ENCODE data around the gene DDX42.

The DDX42 gene

DNA sequence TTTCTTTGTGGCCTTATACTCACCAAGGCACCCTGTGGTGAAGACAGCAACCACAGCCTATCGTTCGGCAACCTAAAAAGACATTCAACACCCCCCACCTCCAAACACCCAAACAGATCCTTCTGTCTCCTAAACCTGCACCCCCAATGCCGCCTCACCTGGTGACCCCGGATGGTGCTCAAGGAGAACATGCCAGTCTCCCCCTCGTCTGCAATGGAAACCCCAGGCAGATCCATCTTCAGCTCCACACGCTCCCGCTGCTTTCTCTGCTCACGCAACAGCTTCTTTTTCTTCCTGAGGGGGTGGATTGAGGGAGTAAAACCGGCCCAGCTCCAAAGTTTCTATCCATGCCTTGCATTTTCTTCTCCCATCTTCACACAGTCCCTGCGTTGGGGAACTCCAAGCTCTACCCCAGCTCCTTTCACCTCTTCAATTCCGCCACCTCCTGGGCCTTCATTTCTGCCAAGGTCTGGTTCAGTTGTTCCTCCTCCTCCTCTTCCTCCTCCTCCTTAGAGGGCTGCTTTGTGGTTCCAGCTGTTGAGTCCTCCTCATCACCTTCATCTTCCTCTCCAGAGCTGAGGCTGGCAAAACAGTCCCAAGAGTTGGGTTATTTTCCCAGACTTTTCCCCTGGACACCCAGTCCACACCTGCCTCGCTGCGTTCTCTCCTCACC is 49.8 kb downstream of the DDX42 start:
- no peak for DNase-seq

DNA sequence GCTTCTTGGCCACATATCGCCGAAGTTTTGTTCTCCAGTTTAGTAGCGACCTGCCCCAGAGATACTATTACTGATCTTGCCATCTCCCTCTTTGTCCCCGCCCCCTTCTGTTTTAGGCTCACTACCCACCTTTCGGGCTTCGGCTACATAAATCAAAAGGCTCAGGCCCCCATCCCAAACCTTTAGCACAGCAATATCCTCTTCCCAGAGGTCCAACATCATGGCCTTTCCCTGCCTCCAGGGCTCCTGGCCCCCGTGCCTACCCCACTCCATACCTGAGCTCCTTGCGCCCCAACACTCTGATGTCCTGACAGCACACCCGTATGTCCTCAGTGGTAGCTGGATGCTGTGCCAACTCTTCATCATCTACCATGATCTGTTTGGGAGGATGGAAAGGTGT is 50.4 kb downstream of the DDX42 start:
- no peak for DNase-seq

DNA sequence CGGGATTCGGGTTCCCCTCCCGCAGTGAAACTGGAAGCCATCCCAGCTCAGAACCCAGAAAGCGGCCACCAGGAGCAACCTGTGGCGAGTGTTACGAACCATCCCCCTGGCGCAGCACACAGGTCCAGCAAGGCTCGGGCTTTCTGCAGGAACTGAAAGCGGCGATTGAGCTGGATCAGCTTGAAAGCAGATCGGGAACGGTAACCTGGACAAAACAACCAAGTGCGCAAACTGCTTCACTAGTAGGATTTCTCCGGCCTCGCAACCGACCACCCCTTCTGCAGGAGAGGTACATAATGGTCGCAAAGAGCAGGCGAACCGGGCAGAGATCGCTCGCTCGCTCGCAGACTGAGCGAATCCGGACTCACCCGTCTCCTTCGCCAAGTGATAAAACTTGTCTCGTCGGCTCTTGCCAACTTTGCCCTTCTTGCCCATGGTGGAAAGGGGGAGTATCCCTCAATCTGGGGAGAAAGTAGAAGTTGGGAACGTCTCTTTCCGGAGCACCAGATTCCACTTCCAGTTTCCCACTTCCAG is 52.6 kb downstream of the DDX42 start:
- DNase-seq: no peak

DNA sequence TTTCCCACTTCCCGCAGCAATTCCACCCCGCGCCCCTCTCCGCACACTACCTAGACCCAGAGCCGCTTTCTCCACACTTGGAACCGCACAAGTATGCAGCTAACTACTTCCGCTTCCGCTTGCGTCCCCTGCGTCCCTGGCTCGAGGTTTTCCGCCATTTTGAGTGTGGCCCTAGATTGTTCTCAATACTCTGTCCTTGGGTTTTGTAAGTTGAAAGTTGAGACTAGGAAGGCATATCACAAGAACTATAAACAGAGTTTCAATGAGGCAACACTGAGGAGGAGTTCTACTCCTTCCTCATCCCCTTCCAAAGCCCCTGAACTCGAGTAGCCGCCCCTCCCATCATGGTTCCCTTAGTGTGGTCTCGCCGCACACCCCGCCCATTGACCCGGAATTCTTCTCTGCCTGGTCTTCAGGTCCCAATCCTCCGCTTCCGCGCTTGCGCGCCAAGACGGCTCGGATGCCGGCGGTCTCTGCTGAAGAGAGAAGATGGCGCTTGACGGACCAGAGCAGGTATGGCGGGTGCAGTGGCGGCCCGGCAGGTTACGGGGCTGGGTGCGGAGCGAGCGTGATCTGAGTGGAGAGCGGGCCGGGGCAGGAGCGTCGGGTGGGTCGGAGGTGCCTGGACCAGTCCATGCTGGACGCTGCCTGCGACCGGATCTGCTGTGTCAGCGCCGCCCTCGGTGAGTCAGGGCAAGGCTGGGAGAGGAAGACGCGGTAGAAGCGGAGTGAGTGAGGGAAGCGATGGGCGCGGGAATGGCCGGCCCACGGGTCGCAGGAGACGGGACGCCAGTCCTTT is 53.2 kb downstream of the DDX42 start, which contains the start of the genes FTSJ3 and PSMC5:
Gene FTSJ3 (minus strand): TSS at position 662 of the 799 bp plus-strand sequence. CDS start 761 bp downstream, outside the sequence.
Gene PSMC5 (plus strand): TSS at position 430 of the 799 bp plus-strand sequence. CDS start 60 bp downstream, at position 490.
- peak; percentile 96 for DNase-seq

DNA sequence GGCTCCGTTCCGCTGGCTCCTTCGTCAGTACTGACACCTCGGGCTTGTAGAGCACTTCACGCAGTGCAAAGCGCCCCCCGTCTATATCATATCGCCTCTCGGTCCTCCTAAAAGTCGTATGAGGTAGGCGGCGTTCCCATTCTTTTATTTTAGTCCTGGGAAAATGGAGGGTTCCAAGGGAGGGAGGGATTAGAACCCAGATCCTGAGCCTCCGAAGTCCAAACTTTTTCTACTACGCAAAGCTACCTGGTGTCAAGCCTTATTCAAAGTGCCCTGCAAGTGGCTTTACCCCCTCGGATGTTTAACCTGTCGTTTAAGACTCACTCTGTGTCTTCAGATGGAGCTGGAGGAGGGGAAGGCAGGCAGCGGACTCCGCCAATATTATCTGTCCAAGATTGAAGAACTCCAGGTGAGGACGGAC is 53.8 kb downstream of the DDX42 start:
- DNase-seq: no peak

DNA sequence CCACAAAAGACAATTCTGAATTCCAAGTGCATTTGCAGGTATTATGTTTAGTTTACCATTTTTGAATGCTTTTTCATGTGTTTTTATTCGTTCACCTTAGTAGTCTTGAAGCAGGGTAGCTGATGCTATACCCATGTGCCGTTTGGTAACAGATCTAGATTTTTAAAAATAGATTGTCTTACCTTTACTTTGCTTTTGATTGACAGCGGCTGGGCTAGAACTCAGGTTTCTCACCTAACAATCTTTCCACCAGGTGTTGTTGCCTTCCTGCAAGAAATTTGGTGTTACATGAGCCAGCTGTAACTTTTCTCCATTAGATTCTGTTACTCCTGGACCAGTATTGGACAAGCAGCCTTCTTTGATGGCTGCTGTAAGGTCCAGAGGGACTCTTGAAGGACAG is 55.0 kb downstream of the DDX42 start:
- no peak for DNase-seq

DNA sequence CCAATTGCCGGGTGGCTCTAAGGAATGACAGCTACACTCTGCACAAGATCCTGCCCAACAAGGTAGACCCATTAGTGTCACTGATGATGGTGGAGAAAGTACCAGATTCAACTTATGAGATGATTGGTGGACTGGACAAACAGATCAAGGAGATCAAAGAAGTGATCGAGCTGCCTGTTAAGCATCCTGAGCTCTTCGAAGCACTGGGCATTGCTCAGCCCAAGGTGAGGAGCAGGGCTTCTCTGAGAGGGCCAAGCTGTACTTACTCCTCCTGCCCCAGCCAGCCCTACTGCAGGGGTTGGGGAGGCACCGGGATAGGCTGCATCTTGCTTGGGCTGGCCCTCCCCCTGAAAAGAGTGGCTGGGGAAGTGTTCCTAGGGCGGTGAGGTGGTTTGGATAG is 56.3 kb downstream of the DDX42 start:
- no peak for DNase-seq

DNA sequence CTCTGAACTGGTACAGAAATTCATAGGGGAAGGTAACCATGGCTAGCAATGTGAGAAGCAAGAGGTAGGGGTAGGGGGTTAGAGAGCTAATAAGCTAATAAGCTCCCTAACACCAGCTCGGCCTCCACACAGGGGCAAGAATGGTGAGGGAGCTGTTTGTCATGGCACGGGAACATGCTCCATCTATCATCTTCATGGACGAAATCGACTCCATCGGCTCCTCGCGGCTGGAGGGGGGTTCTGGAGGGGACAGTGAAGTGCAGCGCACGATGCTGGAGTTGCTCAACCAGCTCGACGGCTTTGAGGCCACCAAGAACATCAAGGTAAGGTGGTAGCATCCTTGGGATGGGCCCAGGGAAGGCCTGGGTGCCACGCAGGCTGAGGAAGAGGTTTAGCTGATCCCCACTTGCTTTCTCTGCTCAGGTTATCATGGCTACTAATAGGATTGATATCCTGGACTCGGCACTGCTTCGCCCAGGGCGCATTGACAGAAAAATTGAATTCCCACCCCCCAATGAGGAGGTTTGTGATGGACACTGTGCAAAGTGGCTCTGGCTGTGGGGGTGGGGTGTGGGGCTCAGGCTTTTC is 57.0 kb downstream of the DDX42 start:
- no peak for DNase-seq

DNA sequence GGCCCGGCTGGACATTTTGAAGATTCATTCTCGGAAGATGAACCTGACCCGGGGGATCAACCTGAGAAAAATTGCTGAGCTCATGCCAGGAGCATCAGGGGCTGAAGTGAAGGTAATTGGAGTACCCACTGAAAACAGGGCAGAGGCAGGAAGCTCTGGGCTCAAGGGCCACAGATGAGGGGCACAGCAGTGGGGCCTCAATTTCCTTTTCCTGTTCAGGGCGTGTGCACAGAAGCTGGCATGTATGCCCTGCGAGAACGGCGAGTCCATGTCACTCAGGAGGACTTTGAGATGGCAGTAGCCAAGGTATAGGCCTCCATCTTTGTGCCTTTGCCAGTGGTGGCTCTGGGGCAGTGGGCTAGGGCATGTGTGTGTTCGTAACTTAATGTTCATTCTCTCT is 57.5 kb downstream of the DDX42 start:
- no peak for DNase-seq

DNA sequence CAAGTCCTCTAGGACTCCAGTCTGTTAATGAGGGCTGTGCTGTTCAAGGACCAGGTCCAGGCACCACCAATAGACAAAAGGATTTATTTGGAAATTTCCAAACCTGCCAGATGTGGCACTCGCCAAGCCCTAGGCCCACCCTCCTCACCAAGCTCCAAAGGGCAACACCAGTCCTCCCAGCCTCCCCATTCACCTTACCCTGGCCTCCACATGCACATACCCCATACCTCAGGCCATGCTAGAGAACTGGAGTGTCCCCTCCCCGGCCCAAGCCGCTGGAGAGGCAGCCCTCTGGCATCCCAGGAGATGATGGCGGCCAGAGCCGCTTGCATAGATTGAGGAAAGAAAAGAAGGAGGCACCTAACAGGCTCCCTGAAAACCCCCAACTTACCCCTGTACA is 58.0 kb downstream of the DDX42 start:
- DNase-seq: no peak

DNA sequence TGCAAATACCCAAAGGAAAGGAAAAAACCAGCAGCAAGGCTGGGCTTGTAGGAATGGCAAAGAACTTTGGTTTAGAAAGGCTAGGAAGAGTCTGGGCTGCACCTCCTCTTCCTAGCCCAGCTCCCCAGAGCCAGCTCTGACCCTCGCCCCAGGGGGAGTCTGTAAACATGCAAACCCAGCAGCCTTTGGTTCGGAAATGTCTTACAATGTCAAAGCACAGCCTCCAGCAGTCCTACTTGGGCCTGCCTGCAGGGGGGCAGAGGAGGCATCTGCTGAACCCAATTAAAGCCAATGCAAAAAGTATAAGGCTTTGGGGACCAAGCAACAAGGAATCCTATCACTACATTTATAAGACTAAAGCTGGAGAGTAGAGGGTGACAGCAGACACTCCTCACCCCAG is 58.5 kb downstream of the DDX42 start:
- DNase-seq: no peak

DNA sequence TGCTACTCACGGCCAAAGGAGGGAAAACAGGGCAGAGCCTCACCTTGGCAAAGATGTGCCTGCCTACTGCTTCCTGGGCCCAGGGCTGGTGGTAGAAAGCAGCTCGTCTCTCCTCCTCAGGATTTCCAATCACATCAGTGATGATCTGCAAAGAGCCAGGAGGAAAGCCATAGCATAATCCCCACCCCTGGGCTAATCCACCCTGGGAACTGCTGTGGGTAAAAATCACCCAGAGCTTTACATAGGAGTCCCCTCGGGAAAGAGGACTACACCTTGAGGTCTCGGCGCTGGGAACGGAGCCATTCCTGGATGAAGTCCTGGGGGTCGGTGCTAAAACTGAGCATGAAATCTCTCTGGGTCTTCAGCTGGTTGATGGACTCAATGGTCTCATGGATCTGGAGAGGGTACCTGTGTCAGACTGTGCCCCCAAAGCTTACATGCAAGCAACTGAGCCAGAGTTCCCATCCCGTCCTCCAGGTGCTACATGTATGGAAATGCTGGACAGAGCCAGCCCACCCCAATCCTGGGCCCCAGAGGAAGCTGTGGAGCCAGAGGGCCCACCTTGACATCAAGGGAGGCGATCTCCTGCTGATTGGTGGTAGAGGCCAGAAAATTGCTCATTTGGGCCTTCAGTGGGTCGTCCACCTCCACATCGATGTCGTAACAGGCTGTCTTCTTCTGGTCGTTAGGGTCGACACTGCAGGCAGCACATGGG is 59.2 kb downstream of the DDX42 start:
- no peak for DNase-seq

DNA sequence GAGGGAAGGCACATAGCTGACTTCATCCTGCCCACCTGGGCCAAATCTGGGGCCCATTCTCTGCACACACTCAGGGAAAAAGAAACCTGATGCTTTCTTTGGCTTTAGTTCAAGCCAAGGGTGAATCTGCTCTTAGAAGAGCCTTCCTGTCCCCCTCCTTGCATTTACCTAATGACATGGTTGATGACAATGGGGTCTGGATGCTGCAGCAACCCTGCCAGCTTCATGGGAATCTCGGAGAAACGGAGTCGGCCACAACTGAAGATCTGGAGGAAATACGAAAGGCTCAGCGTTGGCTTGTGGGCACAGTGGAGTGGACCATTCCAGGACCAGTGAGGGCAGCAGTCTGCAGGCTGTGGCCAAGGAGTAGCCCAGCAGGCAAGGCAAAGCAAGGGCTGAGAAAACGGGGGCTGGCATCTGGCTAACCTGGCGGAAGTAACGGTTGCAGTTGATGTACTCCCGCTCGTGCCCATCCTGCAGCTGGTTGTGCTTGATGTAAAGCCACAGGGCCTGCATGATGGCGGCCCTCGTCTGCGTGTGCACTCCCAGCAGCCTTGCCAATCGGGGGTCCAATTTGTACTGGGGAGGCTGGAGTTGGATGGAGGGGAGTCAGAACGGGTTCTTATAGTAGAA is 59.9 kb downstream of the DDX42 start:
- DNase-seq: no peak

DNA sequence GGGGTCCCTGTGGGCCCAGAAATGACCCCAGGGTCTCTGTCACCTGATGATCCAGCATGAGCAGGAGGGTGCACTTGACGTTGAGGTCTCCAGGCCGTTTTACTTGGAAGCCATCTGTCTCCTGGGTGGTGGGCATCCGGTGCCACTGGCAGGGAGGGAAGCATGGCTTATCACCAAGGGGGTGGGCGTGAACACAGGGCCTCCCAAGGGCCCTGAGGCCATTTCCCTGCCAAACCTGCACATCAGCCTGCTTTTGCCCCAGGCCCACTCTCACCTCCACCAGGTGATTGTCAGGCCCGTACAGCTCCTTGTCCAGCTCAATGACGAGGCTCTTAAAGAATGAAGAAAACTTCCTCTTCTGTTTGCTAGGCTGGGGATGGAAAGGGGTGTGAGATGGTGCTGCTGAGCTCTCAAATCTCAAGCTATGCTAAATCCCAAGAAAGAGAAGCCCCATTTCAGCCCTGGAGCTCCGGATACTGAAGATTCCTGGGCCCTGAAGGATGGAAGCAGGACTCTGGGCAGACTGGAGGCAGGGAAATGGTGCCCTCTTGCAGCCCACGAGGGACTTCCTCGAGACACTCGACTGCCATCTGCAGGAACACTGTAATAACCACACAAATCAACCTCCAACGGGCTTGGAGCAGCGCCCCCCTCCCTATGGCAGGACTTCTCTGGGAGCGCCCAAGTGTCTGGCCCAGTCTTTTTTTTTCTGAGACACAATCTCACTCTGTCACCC is 60.6 kb downstream of the DDX42 start:
- DNase-seq: peak; percentile 73

DNA sequence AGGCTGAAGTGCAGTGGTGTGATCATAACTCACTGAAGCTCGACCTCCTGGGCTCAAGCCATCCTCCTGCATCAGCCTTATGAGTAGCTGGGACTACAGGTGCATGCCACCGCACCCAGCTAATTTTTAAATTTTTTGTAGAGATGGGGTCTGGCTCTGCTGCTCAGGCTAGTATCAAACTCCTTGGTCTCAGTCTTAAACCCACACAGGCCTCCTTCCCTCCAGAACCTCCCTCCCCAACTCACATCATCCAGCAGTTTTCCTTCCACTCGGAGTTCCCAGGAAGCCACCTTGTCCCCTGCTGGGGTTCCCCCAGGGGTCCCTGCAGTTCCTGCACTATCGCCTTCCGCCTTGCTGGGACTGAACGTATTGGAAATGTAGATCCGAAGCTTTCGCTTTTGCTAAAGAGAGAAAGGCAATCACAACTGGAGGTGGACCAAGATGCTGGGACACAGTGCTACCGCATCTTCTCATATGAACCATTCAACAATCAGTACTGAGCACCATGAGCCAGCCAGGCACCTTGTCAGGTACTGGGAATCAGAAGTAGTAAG is 61.3 kb downstream of the DDX42 start:
- DNase-seq: no peak

DNA sequence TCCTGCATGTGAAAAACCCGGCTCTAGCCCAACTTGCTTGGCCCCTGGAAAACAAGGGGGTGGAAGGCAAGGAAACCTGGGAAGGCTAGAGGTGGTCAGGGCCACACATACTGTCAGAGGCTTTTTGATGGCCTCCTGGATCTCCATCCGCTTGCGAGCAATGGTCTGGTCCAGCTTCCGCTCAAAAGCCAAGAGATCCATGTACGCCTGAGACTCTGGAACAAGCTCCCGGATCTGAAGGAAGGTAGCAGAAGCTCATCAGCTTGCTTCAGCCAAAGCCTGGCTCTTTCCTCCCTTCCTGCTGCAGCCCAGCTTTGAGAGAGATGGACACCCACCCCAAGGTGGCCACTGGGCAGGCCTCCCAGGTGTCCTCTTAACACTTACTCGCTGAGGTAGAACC is 62.8 kb downstream of the DDX42 start:
- DNase-seq: no peak

DNA sequence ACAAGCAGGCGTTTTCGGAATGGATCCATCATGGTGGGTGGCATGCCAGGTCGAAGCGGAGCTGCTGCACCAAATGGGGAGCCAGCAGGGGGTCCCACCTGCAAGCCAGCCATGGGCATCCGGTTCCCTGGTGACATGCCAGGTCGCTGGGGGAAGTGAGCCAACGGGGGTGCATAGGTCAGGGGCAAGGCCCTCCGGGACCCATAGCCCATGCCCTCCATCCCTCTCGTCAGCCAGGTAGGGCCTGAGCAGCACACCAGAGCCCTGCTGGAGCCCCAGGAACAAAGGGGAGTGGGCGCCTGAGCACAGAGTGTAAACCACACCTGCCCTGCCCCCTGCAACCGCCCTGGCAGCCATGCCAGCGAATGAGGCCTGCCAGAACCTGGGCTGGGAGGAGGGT is 63.5 kb downstream of the DDX42 start:
- DNase-seq: no peak

DNA sequence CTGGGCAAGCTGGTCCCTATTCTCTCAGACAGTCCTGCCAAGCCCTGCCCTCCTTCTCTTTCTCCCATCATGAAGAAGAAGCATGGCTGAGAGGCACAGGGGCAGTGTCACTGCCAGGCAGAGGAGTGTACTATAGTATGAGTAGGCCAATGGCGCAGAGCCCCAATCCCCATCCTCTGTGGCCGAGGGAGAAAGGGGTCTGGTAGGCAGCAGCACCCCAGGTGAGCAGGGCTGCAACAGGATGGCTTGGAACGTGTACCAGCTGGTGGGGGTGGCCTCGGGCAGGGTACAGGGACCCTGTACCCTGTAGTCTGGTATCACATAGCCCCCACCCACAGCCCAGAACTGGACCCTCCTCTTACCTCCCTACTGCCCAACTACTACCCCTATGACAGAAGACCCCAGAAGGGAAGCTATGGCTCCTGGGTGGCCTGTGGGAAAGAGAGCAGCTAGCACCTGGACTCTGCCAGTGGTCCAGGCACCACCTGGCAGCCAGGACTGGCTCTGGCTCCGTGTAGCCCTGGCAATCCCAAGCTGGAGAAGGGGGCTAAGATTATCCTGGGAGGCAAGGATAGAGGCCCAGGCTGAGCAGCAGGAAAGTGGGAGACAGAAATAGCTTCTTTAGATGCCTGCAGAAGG is 64.1 kb downstream of the DDX42 start:
- DNase-seq: no peak

DNA sequence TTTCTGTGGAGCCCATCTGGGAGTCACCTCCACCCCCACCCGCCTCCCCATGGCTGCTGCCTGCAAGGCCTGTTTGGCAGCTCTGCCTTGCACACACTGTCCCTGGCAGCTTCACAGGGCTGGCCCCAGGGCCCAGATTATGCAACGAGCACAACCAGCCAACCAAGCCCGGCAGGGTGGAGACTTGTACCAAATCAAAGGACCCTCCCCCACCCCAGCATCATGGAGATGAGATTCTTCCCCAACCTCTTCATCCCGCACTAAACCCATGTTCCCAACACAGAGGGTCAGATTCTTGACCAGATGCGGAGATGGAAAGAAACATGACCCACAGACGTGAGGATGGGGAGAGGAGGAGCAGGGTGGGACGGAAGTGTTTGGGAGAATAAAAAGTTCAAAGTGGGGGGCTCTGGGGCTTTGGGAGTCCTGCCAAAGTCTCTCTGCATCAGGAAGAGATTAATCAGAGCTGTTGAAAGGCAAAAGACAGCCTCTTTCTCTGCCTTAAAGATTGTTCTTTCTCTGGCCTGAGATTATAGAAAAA is 64.7 kb downstream of the DDX42 start:
- DNase-seq: no peak

DNA sequence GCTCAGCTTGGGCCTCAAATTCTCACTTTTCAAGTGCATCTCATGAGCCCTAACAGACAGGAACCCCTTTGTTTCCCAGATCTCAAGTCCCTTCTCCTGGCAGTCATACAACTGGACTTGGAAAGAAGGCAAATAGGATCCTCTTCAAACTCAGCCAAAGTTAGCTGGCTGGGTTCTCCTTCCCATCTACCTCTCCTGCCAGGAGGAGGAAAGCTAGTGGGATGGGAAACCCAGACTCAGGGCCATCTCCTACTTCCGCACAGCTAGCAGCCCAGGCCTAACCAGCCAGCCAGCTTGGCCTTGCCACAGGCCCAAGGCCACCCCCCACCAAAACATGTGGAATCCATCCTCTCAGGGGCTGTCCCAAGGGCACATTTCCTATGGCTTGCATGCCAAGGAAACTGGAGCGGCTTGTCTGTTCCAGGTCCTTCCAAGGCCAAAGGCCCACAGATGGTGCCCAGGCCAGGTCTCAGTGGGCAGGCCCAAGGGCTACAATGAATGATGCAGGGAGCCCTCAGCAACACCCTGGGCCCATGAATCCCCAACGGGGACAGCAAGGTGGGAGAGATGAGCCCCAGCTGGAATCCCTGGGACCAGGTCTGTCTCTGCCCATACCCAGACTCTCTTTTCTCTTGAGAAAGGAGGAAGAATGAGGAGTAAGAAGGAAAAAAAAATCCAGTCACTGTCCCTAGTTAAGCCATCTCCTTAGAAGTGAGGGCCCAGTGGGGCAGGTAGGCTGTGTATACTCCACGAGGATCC is 66.8 kb downstream of the DDX42 start:
- DNase-seq: no peak

Data from CD4-positive, alpha-beta T cell treated with Interleukin-17A for 4 hours (primary cell).